ENCODE results near the gene MAPK1. TPM values are rescaled to one million over a fixed set of nuclear protein-coding genes. Genes with fewer than 3 reads are reported as not detected.
"Not testable (repeated sequence)": the region's sequence is repeated elsewhere in the genome, so short reads cannot be mapped to it uniquely, and the experiment has no call there.

The MAPK1 gene
- total RNA-seq, 1 experiment from 2014 or later = 90.3 TPM

DNA sequence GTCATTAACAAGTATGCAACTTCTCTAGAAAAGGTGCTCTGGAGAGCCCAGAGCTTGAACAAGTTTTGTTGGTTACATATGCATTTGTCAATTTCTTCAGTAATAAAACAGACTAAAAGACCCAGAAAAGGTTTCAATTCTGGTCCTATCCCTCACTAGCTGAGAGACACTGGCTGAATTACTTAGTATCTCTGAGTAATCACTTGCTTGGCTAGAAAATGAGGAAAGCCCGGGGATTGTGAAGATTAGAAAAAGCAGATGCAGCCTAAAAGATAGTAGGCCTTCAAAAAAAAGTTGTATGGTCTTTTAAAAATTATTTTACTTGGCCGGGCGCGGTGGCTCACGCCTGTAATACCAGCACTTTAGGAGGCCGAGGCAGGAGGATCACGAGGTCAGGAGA, 41.2 kb downstream of the MAPK1 start:
- Mint-ChIP-seq H3K36me3 (ENCODE audit: insufficient read depth in 1 of 3, low read depth in 3 of 3) (no peaks in the 10 kb centered on the region; a peak in 1 of 7 replicates), H3K4me1 (peaks cover 6 to 12% of the 10 kb centered on the region in 2 experiments; a peak in 3 of 4 replicates), H3K4me3 (no peak overlapping the region), H3K27me3 (ENCODE audit: low read depth) (no peaks in the 10 kb centered on the region), H3K27ac (no peak overlapping the region; a peak in 1 of 7 replicates), H3K9me3 (no peaks in the 10 kb centered on the region)
- Histone ChIP-seq H3K27ac (ENCODE audit: insufficient read length, low read depth, low read length) (no peak overlapping the region), H3K4ac (ENCODE audit: low read depth, low read length) (no peak overlapping the region), H3K79me1 (ENCODE audit: insufficient read depth, low read depth, low read length, poor library complexity, severe bottlenecking) (peaks cover 12% of the 10 kb centered on the region), H3K4me1 (ENCODE audit: insufficient read depth, low read length) (no peaks in the 10 kb centered on the region; the same call in 1 of the 2 replicates), H4K91ac (ENCODE audit: insufficient read length, low read depth, low read length) (no peak overlapping the region), H3K4me2 (ENCODE audit: insufficient read depth, insufficient read length, low read length) (no peak overlapping the region), H2AK5ac (ENCODE audit: insufficient read length, low read length) (no peak overlapping the region), H3K27me3 (ENCODE audit: insufficient read depth, low read length) (no peaks in the 10 kb centered on the region; the same call in 1 of the 2 replicates), H2BK20ac (ENCODE audit: low read depth, low read length, poor library complexity, severe bottlenecking) (no peak overlapping the region), H2BK15ac (ENCODE audit: low read depth, low read length) (no peak overlapping the region), H3K56ac (ENCODE audit: insufficient read length, low read depth, low read length) (no peak overlapping the region), H3T11ph (ENCODE audit: low read length) (no peak overlapping the region), H3K14ac (ENCODE audit: insufficient read depth, low read length) (no peak overlapping the region), H2BK5ac (ENCODE audit: insufficient read length, low read length) (no peak overlapping the region), H3K23ac (ENCODE audit: insufficient read length, low read depth, low read length) (no peak overlapping the region), H3K9ac (ENCODE audit: extremely low read depth, insufficient read length, low read length) (no peak overlapping the region), H4K5ac (ENCODE audit: insufficient read length, low read depth, low read length) (no peak overlapping the region), H4K8ac (replicated peaks; ENCODE audit: insufficient read length, low read depth, low read length) (no peak overlapping the region), H2BK120ac (ENCODE audit: low read depth, low read length, poor library complexity, severe bottlenecking) (no peak overlapping the region), H2AFZ (ENCODE audit: low read length) (no peak overlapping the region), H3K23me2 (ENCODE audit: insufficient read length, low read depth, low read length, poor library complexity, severe bottlenecking) (no peaks in the 10 kb centered on the region), H4K20me1 (ENCODE audit: control insufficient read depth, insufficient read depth, insufficient read length) (no peaks in the 10 kb centered on the region), H3K9me3 (ENCODE audit: control insufficient read depth, low read depth, low read length) (no peaks in the 10 kb centered on the region), H2BK12ac (ENCODE audit: insufficient read length, low read depth, low read length) (no peak overlapping the region), H3K18ac (ENCODE audit: insufficient read length, low read depth, low read length) (no peak overlapping the region), H3K79me2 (ENCODE audit: insufficient read depth, low read length) (peaks cover 26% of the 10 kb centered on the region)
- no peak for DNase-seq
- WGBS (ENCODE audit: extremely low coverage, insufficient read length, low lambda C conversion rate) = no CpG with 5 or more reads among the region's 7 CpGs
- TF ChIP-seq CTCF (conservative IDR thresholded peaks at IDR 0.05) = no peak

- H2BK120ac ChIP-seq (ENCODE audit: low read depth, low read length, poor library complexity, severe bottlenecking); H4K5ac ChIP-seq (ENCODE audit: insufficient read length, low read depth, low read length); DNase-seq; H2BK15ac ChIP-seq (ENCODE audit: low read depth, low read length); H3K18ac ChIP-seq (ENCODE audit: insufficient read length, low read depth, low read length); H3K9me3 ChIP-seq (ENCODE audit: control insufficient read depth, low read depth, low read length); H4K8ac ChIP-seq (replicated peaks; ENCODE audit: insufficient read length, low read depth, low read length); H3K9me3 Mint-ChIP-seq; H2AK5ac ChIP-seq (ENCODE audit: insufficient read length, low read length); H3K4me1 ChIP-seq (ENCODE audit: insufficient read depth, low read length); H3K27me3 Mint-ChIP-seq (ENCODE audit: low read depth); H3K79me1 ChIP-seq (ENCODE audit: insufficient read depth, low read depth, low read length, poor library complexity, severe bottlenecking); H3K27ac Mint-ChIP-seq; H3K4ac ChIP-seq (ENCODE audit: low read depth, low read length); H3K27ac ChIP-seq (ENCODE audit: insufficient read length, low read depth, low read length); H2BK12ac ChIP-seq (ENCODE audit: insufficient read length, low read depth, low read length); H3T11ph ChIP-seq (ENCODE audit: low read length); H4K20me1 ChIP-seq (ENCODE audit: control insufficient read depth, insufficient read depth, insufficient read length); H3K9ac ChIP-seq (ENCODE audit: extremely low read depth, insufficient read length, low read length); H3K27me3 ChIP-seq (ENCODE audit: insufficient read depth, low read length); H3K56ac ChIP-seq (ENCODE audit: insufficient read length, low read depth, low read length); H3K4me3 Mint-ChIP-seq; H3K23me2 ChIP-seq (ENCODE audit: insufficient read length, low read depth, low read length, poor library complexity, severe bottlenecking); H3K23ac ChIP-seq (ENCODE audit: insufficient read length, low read depth, low read length); H3K36me3 Mint-ChIP-seq (ENCODE audit: insufficient read depth in 1 of 3, low read depth in 3 of 3); H2AFZ ChIP-seq (ENCODE audit: low read length); H4K91ac ChIP-seq (ENCODE audit: insufficient read length, low read depth, low read length); H2BK5ac ChIP-seq (ENCODE audit: insufficient read length, low read length); H2BK20ac ChIP-seq (ENCODE audit: low read depth, low read length, poor library complexity, severe bottlenecking); H3K4me2 ChIP-seq (ENCODE audit: insufficient read depth, insufficient read length, low read length); H3K14ac ChIP-seq (ENCODE audit: insufficient read depth, low read length): not testable (repeated sequence)
- H3K4me1 Mint-ChIP-seq = peaks cover 12 to 16% of the 10 kb centered on the region in 2 experiments
- H3K79me2 ChIP-seq (ENCODE audit: insufficient read depth, low read length) = peaks cover 25% of the 10 kb centered on the region
- no CpG with 5 or more reads among the region's 7 CpGs for WGBS (ENCODE audit: extremely low coverage, insufficient read length, low lambda C conversion rate)
Observed at GRCh38 chr22:21824962-21825361, 42.5 kb downstream of the MAPK1 start.

Data from H9 (cell line).